A549 (cell line): ENCODE results near the gene WDFY1. TPM values are rescaled to one million over a fixed set of nuclear protein-coding genes. Genes with fewer than 3 reads are reported as not detected.
A peak's percentile ranks its signal among the peaks of the same experiment; 100 is the strongest.

Source experiments
- ATAC-seq, 2 experiments: fragments of 200-7000 bp in 1 of 2; fragments of >200 bp in 1 of 2; cut with Nextera tagmentation in 1 of 2; cut with Tn5 transposase in 1 of 2; 3 replicates each; pipeline versions ENCODE4 v1.8.0 to v1.9.1; 2018 to 2020; ENCODE audit warnings: mild to moderate bottlenecking in 1 of 2, moderate library complexity in 1 of 2
- CTCF ChIA-PET: fragments of 300-600 bp; sonication (Branson Sonifier 250); formaldehyde crosslinking; extraction: SDS; loops from one replicate; lab custom pipeline; 2021; ENCODE audit warnings: antibody characterized with exemption, inconsistent platforms; lab: Yijun Ruan, JAX
- POLR2A ChIA-PET: fragments of 350-600 bp; formaldehyde crosslinking; extraction: SDS; loops from one replicate; lab custom pipeline; 2021; ENCODE audit warnings: antibody characterized with exemption, inconsistent platforms; lab: Yijun Ruan, JAX
- DNase-seq, 2 experiments: peaks; one replicate each; pipeline versions ENCODE4 v3.0.0 to v3.0.0-alpha.2; 2011 to 2016; ENCODE audit warnings: low read depth in 1 of 2, low spot score in 1 of 2
- FAIRE-seq: peaks from 2 replicates; lab custom pipeline; 2011; peaks lifted over from hg19 to GRCh38; lab: Jason Lieb, UNC
- H3K27ac ChIP-seq, 2 experiments: fragments of >200 bp; sonication (Bioruptor Twin); formaldehyde crosslinking; 3 replicates each; pipeline ENCODE4 v1.5.1; 2016 to 2017
- H3K4me1 ChIP-seq: fragments of >200 bp; sonication (Bioruptor Twin); formaldehyde crosslinking; 3 replicates; pipeline ENCODE4 v1.6.1; 2016
- H3K4me2 ChIP-seq: fragments of >200 bp; sonication (Bioruptor Twin); formaldehyde crosslinking; 3 replicates; pipeline ENCODE4 v1.6.1; 2016
- H3K4me3 ChIP-seq: fragments of >200 bp; sonication (Bioruptor Twin); formaldehyde crosslinking; 3 replicates; pipeline ENCODE4 v1.5.1; 2016
- H3K9me3 ChIP-seq: fragments of >200 bp; sonication (Bioruptor Twin); formaldehyde crosslinking; 3 replicates; pipeline ENCODE4 v1.6.1; 2016
- BHLHE40 ChIP-seq: IDR thresholded peaks from 2 replicates; pipeline ENCODE4 v1.6.1; 2012; ENCODE audit warnings: low read depth, low read length, inconsistent platforms
- CBX2 ChIP-seq: fragments of 200-600 bp; sonication (generic); IDR thresholded peaks from 2 replicates; pipeline ENCODE4 v1.6.1; 2016; ENCODE audit warnings: low read depth, mild to moderate bottlenecking, borderline replicate concordance
- CEBPB ChIP-seq, 2 experiments: fragments of >200 bp in 1 of 2; sonication (Bioruptor Twin) in 1 of 2; formaldehyde crosslinking in 1 of 2; IDR thresholded peaks; 2 replicates each; pipeline ENCODE4 v1.6.1; 2012 to 2016
- CHD2 ChIP-seq: fragments of 150-350 bp; IDR thresholded peaks from 2 replicates; pipeline ENCODE4 v1.6.1; 2014; ENCODE audit warnings: low read length; ENCODE audit not compliant: partially characterized antibody
- E2F6 ChIP-seq: IDR thresholded peaks from 2 replicates; pipeline ENCODE4 v1.6.1; 2012; ENCODE audit warnings: low read depth, borderline replicate concordance
- EHF ChIP-seq: fragments of 250-450 bp; sonication (Bioruptor Pico); IDR thresholded peaks from 2 replicates; pipeline ENCODE4 v1.5.0; 2020; ENCODE audit warnings: mild to moderate bottlenecking
- EP300 ChIP-seq, 2 experiments: fragments of >200 bp; sonication (Bioruptor Twin); formaldehyde crosslinking; IDR thresholded peaks; 2 replicates in 1 of 2; 3 replicates in 1 of 2; pipeline ENCODE4 v1.6.1; 2016 to 2017
- ESRRA ChIP-seq: fragments of 150-350 bp; IDR thresholded peaks from 2 replicates; pipeline ENCODE4 v1.6.1; 2014; ENCODE audit warnings: mild to moderate bottlenecking, low read length, borderline replicate concordance
- FOXS1 ChIP-seq: fragments of 250-450 bp; sonication (Bioruptor Pico); IDR thresholded peaks from 2 replicates; pipeline ENCODE4 v1.5.0; 2020; ENCODE audit warnings: mild to moderate bottlenecking, moderate library complexity
- HOXA7 ChIP-seq: fragments of 250-450 bp; sonication (Bioruptor Pico); IDR thresholded peaks from 2 replicates; pipeline ENCODE4 v1.5.0; 2020; ENCODE audit warnings: mild to moderate bottlenecking, moderate library complexity
- HOXB13 ChIP-seq: fragments of 250-450 bp; sonication (Bioruptor Pico); IDR thresholded peaks from 2 replicates; pipeline ENCODE4 v1.5.0; 2020; ENCODE audit warnings: low read depth, mild to moderate bottlenecking, moderate library complexity
- PHF8 ChIP-seq: fragments of 200-600 bp; sonication (generic); IDR thresholded peaks from 2 replicates; pipeline ENCODE4 v1.6.1; 2016; ENCODE audit warnings: low read depth, mild to moderate bottlenecking, antibody characterized with exemption, moderate library complexity, borderline replicate concordance
- POLR2A ChIP-seq: IDR thresholded peaks from 2 replicates; pipeline ENCODE4 v1.6.1; 2012; ENCODE audit warnings: mild to moderate bottlenecking, low read length
- POLR2AphosphoS2 ChIP-seq: conservative IDR thresholded peaks from 2 replicates; pipeline ENCODE4 v1.6.1; 2012; ENCODE audit warnings: low read length, improper control_type of control experiment, inconsistent platforms
- RAD21 ChIP-seq, 2 experiments: fragments of >200 bp in 1 of 2; sonication (Bioruptor Twin) in 1 of 2; formaldehyde crosslinking in 1 of 2; IDR thresholded peaks in 1 of 2; conservative IDR thresholded peaks in 1 of 2; 2 replicates in 1 of 2; 3 replicates in 1 of 2; pipeline ENCODE4 v1.6.1; 2012 to 2018; ENCODE audit warnings: inconsistent platforms in 1 of 2
- RARB ChIP-seq: fragments of 250-450 bp; sonication (Bioruptor Pico); IDR thresholded peaks from 2 replicates; pipeline ENCODE4 v1.8.0; 2021; ENCODE audit warnings: mild to moderate bottlenecking, moderate library complexity
- REST ChIP-seq: fragments of 200-600 bp; sonication (generic); IDR thresholded peaks from 2 replicates; pipeline ENCODE4 v1.6.1; 2016; ENCODE audit warnings: antibody characterized with exemption, mild to moderate bottlenecking, moderate library complexity
- SMC3 ChIP-seq: fragments of >200 bp; sonication (Bioruptor Twin); formaldehyde crosslinking; IDR thresholded peaks from 3 replicates; pipeline ENCODE4 v1.6.1; 2018; ENCODE audit warnings: inconsistent platforms
- TFCP2L1 ChIP-seq: fragments of 250-450 bp; sonication (Bioruptor Pico); IDR thresholded peaks from 2 replicates; pipeline ENCODE4 v1.5.0; 2021; ENCODE audit warnings: mild to moderate bottlenecking
- WGBS: methylation state at CpG from one replicate; pipeline ENCODE4 v1.1.6; 2017; ENCODE audit errors: missing lambda C conversion rate; 5-methylcytosine and 5-hydroxymethylcytosine counted together
- polyA plus RNA-seq, 4 experiments: library from polyadenylated mRNA; depleted of rRNA in 3 of 4; stranded (reverse); fragments of >200 nt; fragmentation: RNase III in 1 of 4; extraction: RNeasy Plus Mini Kit Qiagen cat#74134 plus additional on column Dnase treatment in 1 of 4; gene quantifications; 2 replicates in 3 of 4; 3 replicates in 1 of 4; pipeline ENCODE4 v1.2.3, GENCODE V29; 2011 to 2017
- TF ChIP-seq, protein P1 (sequence below): fragments of >200 bp; sonication (Bioruptor Twin); formaldehyde crosslinking; IDR thresholded peaks from 2 replicates; pipeline ENCODE4 v1.6.1; 2016

Gene WDFY1
- polyA plus RNA-seq, 2 of the 4 experiments (the other 2 are of a cell fraction): 38.7 to 70.8 TPM

GRCh38 chr2:223956300-223956699 is 11.2 kb upstream of the WDFY1 start:
- H3K9me3 ChIP-seq: no peaks in the 10 kb centered on the region
- CTCF ChIA-PET: no interaction called here
- no peak for TF ChIP-seq RAD21 (conservative IDR thresholded peaks at IDR 0.05 in 1 of 2, IDR thresholded peaks at IDR 0.05 in 1 of 2)
- no peak for TF ChIP-seq RARB (CRISPR knock-in tag)
- TF ChIP-seq PHF8: no peak
- no peak for TF ChIP-seq POLR2AphosphoS2
- no peak for TF ChIP-seq BHLHE40
- no peak for TF ChIP-seq SMC3
- TF ChIP-seq REST: no peak
- TF ChIP-seq E2F6: no peak
- TF ChIP-seq ESRRA: no peak
- no peak for TF ChIP-seq CBX2
- TF ChIP-seq, protein P1, sequence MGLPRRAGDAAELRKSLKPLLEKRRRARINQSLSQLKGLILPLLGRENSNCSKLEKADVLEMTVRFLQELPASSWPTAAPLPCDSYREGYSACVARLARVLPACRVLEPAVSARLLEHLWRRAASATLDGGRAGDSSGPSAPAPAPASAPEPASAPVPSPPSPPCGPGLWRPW: no peak
- no peak for TF ChIP-seq TFCP2L1 (CRISPR knock-in tag)
- DNase-seq: no peak
- 90% methylated on average over 4 of the region's 4 CpGs for WGBS
- FAIRE-seq: no peak
- H3K4me2 ChIP-seq: peak overlapping the region; percentile 80
- peaks cover 21% of the 10 kb centered on the region; the same call in 2 of the 3 replicates for H3K4me1 ChIP-seq
- H3K4me3 ChIP-seq: no peak overlapping the region
- H3K27ac ChIP-seq: peak overlapping the region; percentile 74 to 96; a peak in 5 of 6 replicates
- POLR2A ChIA-PET: no interaction called here
- ATAC-seq: no peak

DNA sequence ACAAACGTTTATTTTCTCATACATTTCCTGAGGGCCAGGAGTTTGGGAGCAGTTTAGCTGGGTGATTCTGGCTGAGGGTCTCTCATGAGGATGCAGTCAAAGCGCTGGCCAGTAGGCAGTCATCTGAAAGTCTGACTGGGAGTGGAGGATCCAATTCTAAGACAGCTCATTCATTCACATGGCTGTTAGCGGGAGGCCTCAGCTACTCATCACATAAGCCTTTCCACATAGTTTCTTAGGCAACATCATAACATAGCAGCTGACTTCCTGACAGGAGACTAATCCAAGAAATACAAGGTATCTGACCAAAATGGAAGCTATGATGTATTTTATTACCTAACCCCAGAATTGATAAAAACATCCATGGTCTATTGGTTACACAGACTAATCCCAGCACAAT is 9.3 kb upstream of the WDFY1 start:
- Histone ChIP-seq H3K4me2 (no peak overlapping the region), H3K9me3 (no peaks in the 10 kb centered on the region), H3K4me1 (peaks cover 16% of the 10 kb centered on the region; the same call in 2 of the 3 replicates), H3K4me3 (no peak overlapping the region), H3K27ac (no peak overlapping the region)
- no peak for TF ChIP-seq HOXB13
- 73% methylated on average over 3 of the region's 3 CpGs for WGBS
- CTCF ChIA-PET: no interaction called here
- DNase-seq: peak in 1 of 2 experiments; percentile 40
- 0 out of 6 replicates have a peak, but pooled peaks have one; percentile 11 to 26 for ATAC-seq
- POLR2A ChIA-PET: interaction anchor here (0.8 kb wide), 1 partner anchor 9 kb away, joined by 5 read pairs; the partner anchor contains the start of gene WDFY1
- no peak for FAIRE-seq

GRCh38 chr2:223952280-223952968 is 7.3 kb upstream of the WDFY1 start:
- ATAC-seq: no peak
- no peak for DNase-seq
- ChIA-PET POLR2A (no interaction called here), CTCF (no interaction called here)
- TF ChIP-seq EHF (CRISPR knock-in tag) (no peak), CHD2 (no peak), ESRRA (no peak), POLR2A (no peak), CEBPB (IDR thresholded peaks at IDR 0.05) (no peak), EP300 (IDR thresholded peaks at IDR 0.05) (no peak), HOXA7 (CRISPR knock-in tag) (no peak), SMC3 (no peak), FOXS1 (CRISPR knock-in tag) (no peak), HOXB13 (no peak)
- WGBS: 82% methylated on average over 6 of the region's 6 CpGs
- peaks cover 5% of the 10 kb centered on the region; the same call in 2 of the 3 replicates for H3K4me1 ChIP-seq
- no peak for FAIRE-seq
- no peak overlapping the region for H3K4me3 ChIP-seq
- no peaks in the 10 kb centered on the region for H3K9me3 ChIP-seq
- H3K4me2 ChIP-seq: no peak overlapping the region
- H3K27ac ChIP-seq: no peak overlapping the region
